HG02981 (cell line): ENCODE data around the gene PNMA6E.

Source experiments
- ATAC-seq: cut with Tn5 transposase; IDR thresholded peaks from one replicate; pipeline ENCODE4 v1.9.1; 2021; ENCODE audit warnings: mild to moderate bottlenecking, moderate library complexity; ENCODE audit not compliant: unreplicated experiment

Gene PNMA6E

GRCh38 chrX:153401133-153401764, at the start of gene PNMA6E:
Gene PNMA6E, minus strand, starts transcription at chrX:153401350. Its CDS starts 2,501 bp downstream, at chrX:153398849.
- ATAC-seq = no peak

GRCh38 chrX:153450949-153451277, 49.8 kb upstream of the PNMA6E start:
- ATAC-seq = no peak

DNA sequence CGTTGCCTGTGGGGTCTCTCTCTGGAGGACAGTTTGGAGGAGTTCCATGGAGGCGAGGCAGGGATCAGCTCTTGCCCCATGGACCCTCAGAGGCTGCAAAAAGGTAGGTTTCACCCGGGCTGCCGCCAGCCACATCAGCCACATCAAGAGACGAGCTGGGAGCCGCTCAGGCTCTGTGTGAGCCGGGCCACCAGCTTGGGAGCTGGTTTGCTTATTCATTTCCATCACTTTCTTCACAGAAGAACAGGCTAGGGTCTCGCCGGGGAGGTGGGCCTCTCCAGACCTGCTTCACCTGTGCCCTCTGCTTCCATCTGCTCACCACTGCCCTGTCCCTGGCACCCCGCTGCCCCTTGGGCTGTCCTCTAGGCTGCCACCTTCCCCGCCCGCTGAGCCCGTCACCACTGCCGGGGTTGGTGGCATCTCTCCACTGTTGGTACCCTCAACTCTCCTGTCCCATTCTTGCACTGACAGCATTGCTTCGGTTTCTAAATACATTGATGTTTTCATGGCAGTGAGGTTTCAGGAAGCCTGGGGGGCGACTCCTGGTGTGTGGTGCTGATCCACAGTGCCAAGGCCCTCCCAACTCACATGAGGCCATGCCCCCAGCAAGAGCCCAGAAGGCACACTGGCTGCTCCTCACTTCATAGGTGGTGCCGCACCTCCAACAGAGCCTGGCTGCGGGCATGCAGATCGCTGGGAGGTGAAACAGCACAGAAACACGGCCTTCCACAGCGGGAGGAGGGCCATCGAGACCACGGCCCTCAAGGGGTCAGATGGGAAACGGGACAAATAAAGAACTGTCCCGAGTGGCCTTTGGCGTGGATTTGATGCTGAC, 49.2 kb upstream of the PNMA6E start:
- no peak for ATAC-seq

DNA sequence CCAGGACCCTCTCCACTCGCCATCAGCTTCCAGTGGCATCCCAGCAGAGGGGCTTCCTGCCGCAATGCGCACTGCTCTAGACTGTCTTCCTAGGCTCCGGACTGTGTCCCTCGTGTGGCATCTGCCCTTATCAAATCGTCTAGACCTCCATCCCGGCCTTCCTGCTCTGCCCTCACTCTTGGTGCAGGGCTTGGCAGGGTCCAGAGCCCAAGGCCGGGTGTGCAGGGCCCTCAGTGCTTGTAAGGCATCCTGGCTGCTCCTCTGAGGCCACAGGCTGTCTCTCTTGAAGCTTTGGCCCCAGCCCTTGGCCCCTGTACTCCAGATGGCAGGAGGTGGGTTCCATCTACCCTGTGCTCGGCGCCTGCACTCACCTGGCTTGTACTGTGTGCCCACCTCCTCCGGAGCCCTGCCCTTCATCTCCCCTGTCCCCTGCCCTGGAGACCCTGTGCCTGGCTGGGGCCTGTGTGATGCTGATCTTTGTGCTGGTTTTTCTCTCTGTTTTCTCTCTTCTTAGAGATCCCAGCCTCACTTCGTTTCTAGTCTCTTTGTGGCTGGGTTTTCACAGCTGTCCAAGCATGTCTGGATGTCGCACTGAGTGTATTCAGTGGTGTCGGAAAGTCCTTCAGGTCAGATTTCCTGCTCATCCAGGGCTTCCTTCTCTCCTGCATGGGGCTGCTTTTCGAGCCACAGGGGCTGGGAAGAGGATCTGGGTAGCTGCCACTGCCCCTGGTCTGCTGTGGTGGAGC, 48.4 kb upstream of the PNMA6E start:
- ATAC-seq = no peak

- ATAC-seq = no peak
These were observed 47.6 kb upstream of the PNMA6E start for GRCh38 chrX:153448556-153449367.

GRCh38 chrX:153447581-153447960, 46.4 kb upstream of the PNMA6E start:
- no peak for ATAC-seq

GRCh38 chrX:153446950-153447580, 45.9 kb upstream of the PNMA6E start:
- no peak for ATAC-seq

DNA sequence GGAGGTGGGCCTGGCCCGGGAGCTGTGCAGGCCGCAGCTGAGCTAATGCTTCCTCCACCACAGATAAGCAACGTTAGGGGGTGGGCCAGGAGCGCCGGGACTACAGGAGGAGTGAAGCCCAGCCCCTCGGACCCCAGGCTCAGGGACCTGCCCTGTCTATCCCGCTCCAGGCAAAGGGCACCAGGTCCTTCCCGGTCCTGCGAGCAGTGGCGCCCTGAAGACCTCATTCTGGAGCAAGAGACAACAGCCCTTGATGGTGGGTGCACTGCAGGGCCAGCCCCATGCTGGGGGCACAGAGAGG, 45.4 kb upstream of the PNMA6E start:
- no peak for ATAC-seq

DNA sequence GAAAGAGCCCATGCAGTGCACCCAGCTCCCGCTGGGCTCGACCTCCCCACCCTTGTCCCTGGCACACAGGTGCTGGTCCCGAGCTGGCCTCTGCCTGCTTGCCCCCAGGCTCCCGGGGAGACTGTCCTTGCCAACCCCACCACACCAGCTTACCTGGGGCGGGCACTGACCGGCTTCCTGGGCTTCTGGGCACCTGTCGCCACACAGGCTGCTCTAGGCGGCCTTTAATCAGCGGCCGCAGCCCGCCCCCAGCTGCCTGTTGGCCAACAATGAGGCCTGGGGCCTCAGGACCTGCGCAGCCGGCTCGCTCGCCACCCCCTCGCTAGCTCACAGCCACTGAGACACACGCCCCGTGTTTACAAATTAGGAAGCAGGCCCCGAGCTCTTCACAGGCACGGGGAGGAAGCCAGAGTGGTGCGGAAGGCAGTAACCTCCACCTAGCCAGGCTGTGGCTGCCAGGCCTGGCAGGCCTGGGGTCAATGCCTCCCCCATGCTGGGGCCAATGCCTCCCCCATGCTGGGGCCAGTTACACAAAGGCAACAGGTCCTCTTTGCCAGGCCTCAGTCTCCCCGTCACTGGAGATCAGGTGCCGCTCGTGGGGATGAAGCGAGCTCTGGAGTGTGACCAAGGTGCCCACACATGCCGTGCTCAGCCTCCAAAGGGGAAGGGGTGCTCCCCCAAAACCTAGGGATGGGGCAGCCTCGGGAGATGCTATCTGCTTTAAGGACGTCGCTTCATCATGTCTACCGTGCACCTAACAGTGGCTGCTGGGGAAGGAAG, 44.9 kb upstream of the PNMA6E start, which contains the start of gene TREX2:
Gene TREX2 (minus strand): TSS at position 201 of the 780 bp plus-strand sequence. CDS start 626 bp downstream, outside the sequence.
- no peak for ATAC-seq

DNA sequence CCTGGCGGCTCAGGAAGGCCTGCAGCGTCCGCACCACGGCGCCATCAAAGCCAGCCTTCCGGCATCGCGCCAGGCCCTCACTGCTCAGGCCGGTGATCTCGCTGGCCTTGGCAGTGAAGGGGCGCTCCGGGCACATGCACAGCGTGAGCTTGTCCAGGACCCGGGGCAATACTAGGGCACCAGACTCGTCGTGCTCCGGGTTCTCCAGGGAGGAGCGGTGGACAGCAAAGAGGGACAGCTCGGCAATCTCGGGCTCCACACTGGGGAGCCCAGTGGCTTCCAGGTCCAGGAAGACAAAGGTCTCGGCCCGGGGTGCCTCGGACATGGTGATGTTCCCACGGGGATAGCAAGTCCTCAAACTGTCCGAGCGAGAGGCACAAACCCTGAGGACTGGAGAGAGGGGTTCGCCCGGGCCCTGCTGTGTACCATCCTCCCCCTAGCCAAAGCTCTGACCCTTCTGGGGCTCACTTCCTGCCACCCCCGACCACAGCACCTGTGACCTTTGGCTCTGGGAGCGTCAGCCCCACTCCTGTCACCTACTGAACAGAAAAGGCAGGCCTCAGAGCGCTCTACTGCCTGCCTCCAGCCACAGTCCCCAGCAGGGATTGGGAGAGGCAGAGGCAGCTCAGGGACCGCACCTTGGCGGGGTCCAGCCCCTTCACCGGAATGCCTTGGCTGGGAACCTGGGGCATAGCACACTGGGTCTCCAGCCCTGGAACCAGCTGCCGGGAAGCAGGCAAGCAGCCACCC, 44.1 kb upstream of the PNMA6E start:
- ATAC-seq = no peak

- ATAC-seq = no peak
These were observed 43.3 kb upstream of the PNMA6E start for GRCh38 chrX:153444333-153445011.

- no peak for ATAC-seq
These were observed 42.6 kb upstream of the PNMA6E start for GRCh38 chrX:153443476-153444332.

GRCh38 chrX:153442463-153442862, 41.3 kb upstream of the PNMA6E start:
- ATAC-seq = no peak

GRCh38 chrX:153441981-153442380, 40.8 kb upstream of the PNMA6E start:
- ATAC-seq = no peak

- ATAC-seq = no peak
These were observed 40.1 kb upstream of the PNMA6E start for GRCh38 chrX:153441296-153441695.

GRCh38 chrX:153440556-153441135, 39.5 kb upstream of the PNMA6E start:
- no peak for ATAC-seq

GRCh38 chrX:153439977-153440376, 38.8 kb upstream of the PNMA6E start:
- ATAC-seq = no peak
